GM04504 (cell line): ENCODE results near the gene F10.

ENCODE experiments used
- DNase-seq: peaks from one replicate; pipeline ENCODE4 v3.0.0-alpha.2; 2012; ENCODE audit warnings: low read depth

F10 gene

GRCh38 chr13:113171250-113172125, 48.9 kb downstream of the F10 start:
- no peak for DNase-seq

GRCh38 chr13:113172419-113172926, 49.9 kb downstream of the F10 start:
- DNase-seq, result no peak

GRCh38 chr13:113176280-113176679, 53.7 kb downstream of the F10 start:
- DNase-seq, result no peak

GRCh38 chr13:113176822-113177221, 54.2 kb downstream of the F10 start:
- DNase-seq, result no peak

GRCh38 chr13:113178070-113178895, 55.7 kb downstream of the F10 start:
- peak; percentile 73 for DNase-seq

- no peak for DNase-seq
Observed at GRCh38 chr13:113178896-113179167, 56.2 kb downstream of the F10 start.

- DNase-seq, result no peak
Observed at GRCh38 chr13:113179374-113180230, 57.0 kb downstream of the F10 start.

- DNase-seq, result no peak
Observed at GRCh38 chr13:113182046-113182445, 59.4 kb downstream of the F10 start.

GRCh38 chr13:113183450-113184129, 61.0 kb downstream of the F10 start:
- no peak for DNase-seq

- DNase-seq, result no peak
Observed at GRCh38 chr13:113184568-113185440, 62.2 kb downstream of the F10 start.

- DNase-seq, result no peak
Observed at GRCh38 chr13:113186061-113186900, 63.7 kb downstream of the F10 start.

- DNase-seq, result peak; percentile 97
Observed at GRCh38 chr13:113187263-113187669, 64.7 kb downstream of the F10 start.

- no peak for DNase-seq
Observed at GRCh38 chr13:113187883-113188665, 65.5 kb downstream of the F10 start.

- DNase-seq, result no peak
Observed at GRCh38 chr13:113190181-113190580, 67.6 kb downstream of the F10 start.

GRCh38 chr13:113192279-113192678, 69.7 kb downstream of the F10 start:
- DNase-seq, result no peak

GRCh38 chr13:113192902-113193301, 70.3 kb downstream of the F10 start:
- DNase-seq, result peak; percentile 49

GRCh38 chr13:113195360-113195759, 72.8 kb downstream of the F10 start:
- no peak for DNase-seq

- no peak for DNase-seq
Observed at GRCh38 chr13:113196970-113197737, 74.6 kb downstream of the F10 start.
